ENCODE results near the gene TSPAN9.

GRCh38 chr12:3261782-3262359 lies 184.7 kb downstream of the TSPAN9 start:
- no peak for TF ChIP-seq POLR2AphosphoS5 (IDR thresholded peaks at IDR 0.05; ENCODE audit: low read depth, low read length)
- TF ChIP-seq TAF1 (IDR thresholded peaks at IDR 0.05; ENCODE audit: borderline replicate concordance, insufficient read depth, low read length) = no peak
- TF ChIP-seq REST (IDR thresholded peaks at IDR 0.05; ENCODE audit: insufficient read depth in 1 of 2, low read depth in 2 of 2, low read length in 2 of 2) = no peak
- no peak for TF ChIP-seq SIN3A (IDR thresholded peaks at IDR 0.05; ENCODE audit: borderline replicate concordance, insufficient read depth, low read length)
